Measurements from ENCODE around the gene RRAGB. TPM values are rescaled to one million over a fixed set of nuclear protein-coding genes. Genes with fewer than 3 reads are reported as not detected.

The RRAGB gene
- total and polyA plus RNA-seq, 2 of the 4 experiments (the other 2 are of a cell fraction) = 9.1 to 15.1 TPM

- WGBS, 2 experiments (ENCODE audit: extremely low coverage in 2 of 2, insufficient read length in 1 of 2) = no CpG with 5 or more reads among the region's 1 CpG
- Histone ChIP-seq H4K91ac (ENCODE audit: insufficient read depth, low read depth, low read length) (no peak overlapping the region), H3K4me1 (ENCODE audit: control insufficient read depth, insufficient read depth, low read length) (no peaks in the 10 kb centered on the region), H3K14ac (replicated peaks; ENCODE audit: low read depth, low read length) (no peak overlapping the region), H3K9me3 (ENCODE audit: control insufficient read depth, insufficient read depth, low read length) (no peaks in the 10 kb centered on the region), H3K27ac (ENCODE audit: insufficient read depth, low read length) (no peak overlapping the region), H4K20me1 (ENCODE audit: insufficient read depth, low read length) (no peaks in the 10 kb centered on the region), H3K18ac (ENCODE audit: low read depth, low read length) (no peak overlapping the region), H3K4me2 (ENCODE audit: low read depth, low read length) (no peak overlapping the region), H2AK5ac (ENCODE audit: low read depth, low read length) (no peak overlapping the region), H2BK5ac (ENCODE audit: low read depth, low read length, poor library complexity, severe bottlenecking) (no peak overlapping the region), H3K23ac (ENCODE audit: low read depth, low read length) (no peak overlapping the region), H3K4ac (ENCODE audit: low read depth, low read length) (no peak overlapping the region), H2BK20ac (ENCODE audit: low read depth, low read length) (no peak overlapping the region), H3K9me1 (ENCODE audit: insufficient read depth, low read length) (no peaks in the 10 kb centered on the region), H4K5ac (ENCODE audit: low read depth, low read length) (no peak overlapping the region), H3K27me3 (ENCODE audit: control insufficient read depth, insufficient read depth, low read length) (no peaks in the 10 kb centered on the region), H2BK15ac (ENCODE audit: low read depth, low read length) (no peak overlapping the region), H3K4me3 (ENCODE audit: insufficient read depth, low read depth, low read length) (no peak overlapping the region), H3K79me1 (ENCODE audit: low read depth in 1 of 2, low read length in 2 of 2) (no peaks in the 10 kb centered on the region), H3K36me3 (ENCODE audit: control insufficient read depth, insufficient read depth, low read length) (no peaks in the 10 kb centered on the region), H3K9ac (ENCODE audit: low read depth, low read length) (no peak overlapping the region), H2AFZ (replicated peaks; ENCODE audit: low read length, poor library complexity) (no peak overlapping the region), H2AK9ac (replicated peaks; ENCODE audit: low read depth, low read length, poor library complexity) (no peak overlapping the region), H2BK120ac (ENCODE audit: low read depth, low read length) (no peak overlapping the region), H4K8ac (ENCODE audit: low read depth in 2 of 2, low read length in 2 of 2) (no peak overlapping the region), H3K56ac (ENCODE audit: extremely low read depth, insufficient read depth, low read length) (no peak overlapping the region)
- no TSS peak for BruUV-seq (replicated peaks)
- POLR2A ChIA-PET (ENCODE audit: unreplicated experiment) = no interaction called here
- intact Hi-C loops (cut with micrococcal nuclease) = no loop called here
- ATAC-seq (ENCODE audit: low read depth) (no peak), DNase-seq (no peak)
- dilution Hi-C loops (cut with HindIII; ENCODE audit: low sequenced_read_pairs, unreplicated experiment) = no loop called here
- CTCF ChIA-PET = interaction anchor here (1.0 kb wide), 1 partner anchor 11 kb away, joined by 4 read pairs; no protein-coding TSS in a partner anchor
- TF ChIP-seq CHD1 (IDR thresholded peaks at IDR 0.05; ENCODE audit: low read depth, low read length) (no peak), FOS (IDR thresholded peaks at IDR 0.05; ENCODE audit: low read depth, low read length) (no peak), RAD21 (IDR thresholded peaks at IDR 0.05; ENCODE audit: low read length) (no peak), RCOR1 (IDR thresholded peaks at IDR 0.05; ENCODE audit: insufficient replicate concordance, low read length) (no peak), CTCF (conservative IDR thresholded peaks at IDR 0.05; ENCODE audit: low read depth, low read length) (no peak), SMC3 (IDR thresholded peaks at IDR 0.05; ENCODE audit: low read depth, low read length) (no peak), USF2 (IDR thresholded peaks at IDR 0.05; ENCODE audit: low read depth, low read length) (no peak), CEBPB (IDR thresholded peaks at IDR 0.05; ENCODE audit: low read depth, low read length) (no peak)
- in situ Hi-C loops (cut with MboI; ENCODE audit: low sequenced_read_pairs) = no loop called here
These were observed 84.3 kb downstream of the RRAGB start for GRCh38 chrX:55801811-55802210.

Other genes starting within 250 kb of the RRAGB start
- 1.1 and 2.0 TPM in 2 replicates for gene USP51, start 227.9 kb upstream of the RRAGB start, total RNA-seq (2012; rRNA removed)
- 0.26 and 0.30 TPM in 2 replicates for gene USP51, start 227.9 kb upstream of the RRAGB start, polyA plus RNA-seq (2012; rRNA removed)
- gene FOXR2, start 94.3 kb upstream of the RRAGB start, total RNA-seq (2012; rRNA removed) = not detected in 2 replicates
- not detected in 2 replicates for gene FOXR2, start 94.3 kb upstream of the RRAGB start, polyA plus RNA-seq (2012; rRNA removed)